SU-DHL-6 (cell line): ENCODE measurements around the gene IQCH.

Source experiments
- EZH2phosphoT487 ChIP-seq: fragments of 200-600 bp; sonication (generic), shearing (Covaris generic); conservative IDR thresholded peaks from 2 replicates; pipeline ENCODE4 v1.6.1; 2018; ENCODE audit warnings: mild to moderate bottlenecking, antibody characterized with exemption, low read length, moderate library complexity, mixed read lengths
- TF ChIP-seq, protein P1 (sequence below): fragments of 200-600 bp; sonication (generic); IDR thresholded peaks from one replicate; pipeline ENCODE4 v1.5.1; 2017; ENCODE audit warnings: antibody characterized with exemption, mild to moderate bottlenecking, low read length, moderate library complexity; ENCODE audit not compliant: insufficient read depth, poor library complexity, severe bottlenecking

DNA sequence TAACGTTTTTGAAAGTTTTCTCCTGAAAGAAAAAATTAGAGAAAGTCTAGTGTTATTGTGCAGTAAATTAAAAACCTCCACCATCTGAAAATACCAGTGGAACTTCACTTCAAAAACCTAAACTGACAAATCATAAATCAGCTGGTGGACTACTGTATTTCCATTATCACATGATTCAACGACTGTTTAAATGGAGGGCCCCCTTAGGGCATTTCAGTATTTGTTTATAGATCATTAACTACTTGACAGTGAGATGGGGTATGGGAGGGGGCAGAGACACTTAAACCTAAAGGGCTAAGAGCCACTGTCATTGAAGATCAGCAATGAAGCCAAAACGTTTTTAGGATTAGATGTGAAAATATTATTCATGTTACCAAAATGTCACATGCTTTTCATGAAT is 257.6 kb downstream of the IQCH start:
- TF ChIP-seq, protein P1, sequence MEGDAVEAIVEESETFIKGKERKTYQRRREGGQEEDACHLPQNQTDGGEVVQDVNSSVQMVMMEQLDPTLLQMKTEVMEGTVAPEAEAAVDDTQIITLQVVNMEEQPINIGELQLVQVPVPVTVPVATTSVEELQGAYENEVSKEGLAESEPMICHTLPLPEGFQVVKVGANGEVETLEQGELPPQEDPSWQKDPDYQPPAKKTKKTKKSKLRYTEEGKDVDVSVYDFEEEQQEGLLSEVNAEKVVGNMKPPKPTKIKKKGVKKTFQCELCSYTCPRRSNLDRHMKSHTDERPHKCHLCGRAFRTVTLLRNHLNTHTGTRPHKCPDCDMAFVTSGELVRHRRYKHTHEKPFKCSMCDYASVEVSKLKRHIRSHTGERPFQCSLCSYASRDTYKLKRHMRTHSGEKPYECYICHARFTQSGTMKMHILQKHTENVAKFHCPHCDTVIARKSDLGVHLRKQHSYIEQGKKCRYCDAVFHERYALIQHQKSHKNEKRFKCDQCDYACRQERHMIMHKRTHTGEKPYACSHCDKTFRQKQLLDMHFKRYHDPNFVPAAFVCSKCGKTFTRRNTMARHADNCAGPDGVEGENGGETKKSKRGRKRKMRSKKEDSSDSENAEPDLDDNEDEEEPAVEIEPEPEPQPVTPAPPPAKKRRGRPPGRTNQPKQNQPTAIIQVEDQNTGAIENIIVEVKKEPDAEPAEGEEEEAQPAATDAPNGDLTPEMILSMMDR, result no peak
- TF ChIP-seq EZH2phosphoT487, result no peak
